SK-N-SH (cell line): Measurements from ENCODE around the gene PDE11A. TPM values are rescaled to one million over a fixed set of nuclear protein-coding genes. Genes with fewer than 3 reads are reported as not detected.

Experiments
- CTCF ChIA-PET: fragments of 300-600, 350-600 bp; formaldehyde crosslinking; extraction: SDS; loops from one replicate; lab custom pipeline; 2021; lab: Yijun Ruan, JAX
- POLR2A ChIA-PET: fragments of 350-600 bp; sonication (Branson Sonifier 250); formaldehyde crosslinking; extraction: SDS; loops from one replicate; lab custom pipeline; 2020; ENCODE audit warnings: antibody characterized with exemption, inconsistent platforms; lab: Yijun Ruan, JAX
- DNase-seq: peaks from one replicate; pipeline ENCODE4 v3.0.0; 2012
- H2AFZ ChIP-seq: fragments of 200-600 bp; sonication (generic); 2 replicates; pipeline ENCODE4 v1.8.1; 2016; ENCODE audit warnings: antibody characterized with exemption, mild to moderate bottlenecking, low read depth
- H3F3A ChIP-seq: fragments of 200-600 bp; sonication (generic); replicated peaks from 2 replicates; pipeline ENCODE3; 2016; ENCODE audit warnings: antibody characterized with exemption, mild to moderate bottlenecking; ENCODE audit not compliant: insufficient read depth
- H3K27ac ChIP-seq, 2 experiments: fragments of 200-500 bp in 1 of 2; fragments of 200-600 bp in 1 of 2; sonication (Bioruptor generic) in 1 of 2; sonication (generic), shearing (Covaris generic) in 1 of 2; 2 replicates each; pipeline versions ENCODE4 v1.5.1 to v1.6.1; 2014 to 2016; ENCODE audit warnings: low read depth in 2 of 2, inconsistent platforms in 1 of 2, low read length in 1 of 2, mild to moderate bottlenecking in 1 of 2, mixed read lengths in 1 of 2
- H3K27me3 ChIP-seq: fragments of 200-600 bp; sonication (generic), shearing (Covaris generic); 2 replicates; pipeline ENCODE4 v1.6.1; 2016; ENCODE audit warnings: mixed run types; ENCODE audit not compliant: insufficient read depth
- H3K36me3 ChIP-seq, 2 experiments: fragments of 200-500 bp in 1 of 2; fragments of 200-600 bp in 1 of 2; sonication (Bioruptor generic) in 1 of 2; sonication (generic) in 1 of 2; replicated peaks in 1 of 2; 2 replicates each; pipeline versions ENCODE3 to v1.5.1; 2014 to 2016; ENCODE audit warnings: low read length in 1 of 2, mild to moderate bottlenecking in 1 of 2; ENCODE audit not compliant: insufficient read depth in 2 of 2, control insufficient read depth in 1 of 2
- H3K4me1 ChIP-seq, 2 experiments: fragments of 200-500 bp in 1 of 2; fragments of 200-600 bp in 1 of 2; sonication (Bioruptor generic) in 1 of 2; sonication (generic), shearing (Covaris generic) in 1 of 2; 2 replicates each; pipeline versions ENCODE4 v1.5.1 to v1.6.1; 2014 to 2016; ENCODE audit warnings: low read depth in 1 of 2, low read length in 1 of 2, mixed run types in 1 of 2; ENCODE audit not compliant: insufficient read depth in 2 of 2, control insufficient read depth in 1 of 2
- H3K4me2 ChIP-seq: fragments of 200-600 bp; sonication (generic), shearing (Covaris generic); 2 replicates; pipeline ENCODE4 v1.6.1; 2017; ENCODE audit warnings: mixed run types
- H3K4me3 ChIP-seq, 2 experiments: fragments of 200-500 bp in 1 of 2; fragments of 200-600 bp in 1 of 2; sonication (Bioruptor generic) in 1 of 2; sonication (generic), shearing (Covaris generic) in 1 of 2; 2 replicates each; pipeline versions ENCODE4 v1.5.1 to v1.8.1; 2014 to 2016; ENCODE audit warnings: low read depth in 2 of 2, inconsistent platforms in 1 of 2, low read length in 1 of 2, mild to moderate bottlenecking in 1 of 2, mixed read lengths in 1 of 2, moderate library complexity in 1 of 2
- H3K79me2 ChIP-seq: fragments of 200-600 bp; sonication (generic); 2 replicates; pipeline ENCODE4 v1.8.1; 2017; ENCODE audit warnings: mild to moderate bottlenecking; ENCODE audit not compliant: insufficient read depth
- H3K9ac ChIP-seq: fragments of 200-600 bp; sonication (generic); 2 replicates; pipeline ENCODE4 v1.6.1; 2017; ENCODE audit warnings: mixed run types
- H3K9me2 ChIP-seq: fragments of 200-600 bp; sonication (generic); 2 replicates; pipeline ENCODE4 v1.6.1; 2017; ENCODE audit warnings: mixed run types
- H3K9me3 ChIP-seq: fragments of 200-600 bp; sonication (generic); 2 replicates; pipeline ENCODE4 v1.6.1; 2017; ENCODE audit warnings: mixed run types, mild to moderate bottlenecking, moderate library complexity
- H4K20me1 ChIP-seq: fragments of 200-600 bp; sonication (generic); 2 replicates; pipeline ENCODE4 v1.6.1; 2017; ENCODE audit warnings: mild to moderate bottlenecking, mixed run types; ENCODE audit not compliant: insufficient read depth
- ELF1 ChIP-seq: IDR thresholded peaks from 2 replicates; pipeline ENCODE4 v1.4.0; 2012
- EZH2phosphoT487 ChIP-seq: fragments of 200-600 bp; sonication (generic); IDR thresholded peaks from 2 replicates; pipeline ENCODE4 v1.6.1; 2017; ENCODE audit warnings: low read depth, mixed run types, mild to moderate bottlenecking, antibody characterized with exemption, moderate library complexity, borderline replicate concordance
- FOSL2 ChIP-seq: IDR thresholded peaks from 2 replicates; pipeline ENCODE4 v1.4.0; 2012; ENCODE audit warnings: low read depth, mild to moderate bottlenecking, moderate library complexity, borderline replicate concordance
- FOXJ3 ChIP-seq: sonication (generic); formaldehyde crosslinking; IDR thresholded peaks from 2 replicates; pipeline ENCODE4 v1.5.1; 2020; ENCODE audit warnings: mild to moderate bottlenecking, missing genetic modification reagents
- FOXM1 ChIP-seq: IDR thresholded peaks from 2 replicates; pipeline ENCODE4 v1.4.0; 2012; ENCODE audit warnings: low read depth, mild to moderate bottlenecking
- IRF3 ChIP-seq: fragments of 150-350 bp; IDR thresholded peaks from 2 replicates; pipeline ENCODE4 v1.6.1; 2016; ENCODE audit warnings: mild to moderate bottlenecking, low read depth, low read length
- JUND ChIP-seq: IDR thresholded peaks from 2 replicates; pipeline ENCODE4 v1.4.0; 2012
- MEF2A ChIP-seq: IDR thresholded peaks from 2 replicates; pipeline ENCODE4 v1.4.0; 2012; ENCODE audit warnings: low read depth, borderline replicate concordance
- MXI1 ChIP-seq: IDR thresholded peaks from 2 replicates; pipeline ENCODE4 v1.6.1; 2012; ENCODE audit warnings: mild to moderate bottlenecking, low read depth, low read length, improper control_type of control experiment
- NFIC ChIP-seq: IDR thresholded peaks from 2 replicates; pipeline ENCODE4 v1.4.0; 2012; ENCODE audit warnings: borderline replicate concordance
- PBX3 ChIP-seq: IDR thresholded peaks from 2 replicates; pipeline ENCODE4; 2012
- POLR2AphosphoS5 ChIP-seq: IDR thresholded peaks from 2 replicates; pipeline ENCODE4 v1.6.1; 2012; ENCODE audit warnings: low read depth, low read length
- RCOR1 ChIP-seq: fragments of 150-350 bp; IDR thresholded peaks from 2 replicates; pipeline ENCODE4 v1.6.1; 2017; ENCODE audit warnings: antibody characterized with exemption, low read length
- TAF1 ChIP-seq: IDR thresholded peaks from 2 replicates; pipeline ENCODE4 v1.6.1; 2012; ENCODE audit warnings: low read depth, mild to moderate bottlenecking, low read length, moderate library complexity, borderline replicate concordance
- TCF12 ChIP-seq: IDR thresholded peaks from 2 replicates; pipeline ENCODE4 v1.4.0; 2012
- WGBS: methylation state at CpG from one replicate; pipeline ENCODE4 v1.1.6; 2017; ENCODE audit warnings: low lambda C conversion rate; 5-methylcytosine and 5-hydroxymethylcytosine counted together
- polyA plus RNA-seq, 3 experiments: library from polyadenylated mRNA; depleted of rRNA; stranded (reverse); fragments of >200 nt; gene quantifications; 2 replicates each; pipeline ENCODE4 v1.2.3, GENCODE V29; 2012
- TF ChIP-seq, protein P1 (sequence below): IDR thresholded peaks from 2 replicates; pipeline ENCODE4 v1.6.1; 2012; ENCODE audit warnings: mild to moderate bottlenecking, low read depth, low read length, moderate library complexity
- TF ChIP-seq, protein P2 (sequence below): fragments of 200-600 bp; sonication (generic); IDR thresholded peaks from 2 replicates; pipeline ENCODE4 v1.6.1; 2017; ENCODE audit warnings: antibody characterized with exemption, mild to moderate bottlenecking, moderate library complexity

PDE11A gene
- polyA plus RNA-seq, 1 of the 3 experiments (the other 2 are of a cell fraction): 0.10 TPM

- TF ChIP-seq NFIC (no peak), ELF1 (no peak), RCOR1 (no peak), MEF2A (no peak), EZH2phosphoT487 (no peak), TAF1 (no peak)
- TF ChIP-seq, protein P1, sequence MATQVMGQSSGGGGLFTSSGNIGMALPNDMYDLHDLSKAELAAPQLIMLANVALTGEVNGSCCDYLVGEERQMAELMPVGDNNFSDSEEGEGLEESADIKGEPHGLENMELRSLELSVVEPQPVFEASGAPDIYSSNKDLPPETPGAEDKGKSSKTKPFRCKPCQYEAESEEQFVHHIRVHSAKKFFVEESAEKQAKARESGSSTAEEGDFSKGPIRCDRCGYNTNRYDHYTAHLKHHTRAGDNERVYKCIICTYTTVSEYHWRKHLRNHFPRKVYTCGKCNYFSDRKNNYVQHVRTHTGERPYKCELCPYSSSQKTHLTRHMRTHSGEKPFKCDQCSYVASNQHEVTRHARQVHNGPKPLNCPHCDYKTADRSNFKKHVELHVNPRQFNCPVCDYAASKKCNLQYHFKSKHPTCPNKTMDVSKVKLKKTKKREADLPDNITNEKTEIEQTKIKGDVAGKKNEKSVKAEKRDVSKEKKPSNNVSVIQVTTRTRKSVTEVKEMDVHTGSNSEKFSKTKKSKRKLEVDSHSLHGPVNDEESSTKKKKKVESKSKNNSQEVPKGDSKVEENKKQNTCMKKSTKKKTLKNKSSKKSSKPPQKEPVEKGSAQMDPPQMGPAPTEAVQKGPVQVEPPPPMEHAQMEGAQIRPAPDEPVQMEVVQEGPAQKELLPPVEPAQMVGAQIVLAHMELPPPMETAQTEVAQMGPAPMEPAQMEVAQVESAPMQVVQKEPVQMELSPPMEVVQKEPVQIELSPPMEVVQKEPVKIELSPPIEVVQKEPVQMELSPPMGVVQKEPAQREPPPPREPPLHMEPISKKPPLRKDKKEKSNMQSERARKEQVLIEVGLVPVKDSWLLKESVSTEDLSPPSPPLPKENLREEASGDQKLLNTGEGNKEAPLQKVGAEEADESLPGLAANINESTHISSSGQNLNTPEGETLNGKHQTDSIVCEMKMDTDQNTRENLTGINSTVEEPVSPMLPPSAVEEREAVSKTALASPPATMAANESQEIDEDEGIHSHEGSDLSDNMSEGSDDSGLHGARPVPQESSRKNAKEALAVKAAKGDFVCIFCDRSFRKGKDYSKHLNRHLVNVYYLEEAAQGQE: no peak
- TF ChIP-seq, protein P2, sequence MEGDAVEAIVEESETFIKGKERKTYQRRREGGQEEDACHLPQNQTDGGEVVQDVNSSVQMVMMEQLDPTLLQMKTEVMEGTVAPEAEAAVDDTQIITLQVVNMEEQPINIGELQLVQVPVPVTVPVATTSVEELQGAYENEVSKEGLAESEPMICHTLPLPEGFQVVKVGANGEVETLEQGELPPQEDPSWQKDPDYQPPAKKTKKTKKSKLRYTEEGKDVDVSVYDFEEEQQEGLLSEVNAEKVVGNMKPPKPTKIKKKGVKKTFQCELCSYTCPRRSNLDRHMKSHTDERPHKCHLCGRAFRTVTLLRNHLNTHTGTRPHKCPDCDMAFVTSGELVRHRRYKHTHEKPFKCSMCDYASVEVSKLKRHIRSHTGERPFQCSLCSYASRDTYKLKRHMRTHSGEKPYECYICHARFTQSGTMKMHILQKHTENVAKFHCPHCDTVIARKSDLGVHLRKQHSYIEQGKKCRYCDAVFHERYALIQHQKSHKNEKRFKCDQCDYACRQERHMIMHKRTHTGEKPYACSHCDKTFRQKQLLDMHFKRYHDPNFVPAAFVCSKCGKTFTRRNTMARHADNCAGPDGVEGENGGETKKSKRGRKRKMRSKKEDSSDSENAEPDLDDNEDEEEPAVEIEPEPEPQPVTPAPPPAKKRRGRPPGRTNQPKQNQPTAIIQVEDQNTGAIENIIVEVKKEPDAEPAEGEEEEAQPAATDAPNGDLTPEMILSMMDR: no peak
- H2AFZ ChIP-seq: no peak overlapping the region
- H3K4me2 ChIP-seq: no peak overlapping the region
- H3K4me3 ChIP-seq: no peak overlapping the region
- H3K27me3 ChIP-seq: no peaks in the 10 kb centered on the region
- H3K27ac ChIP-seq: no peak overlapping the region
- no peaks in the 10 kb centered on the region for H4K20me1 ChIP-seq
- H3K9ac ChIP-seq: no peak overlapping the region
- H3K9me2 ChIP-seq: no peaks in the 10 kb centered on the region
- H3K36me3 ChIP-seq: no peaks in the 10 kb centered on the region
- no peak for DNase-seq
- no peaks in the 10 kb centered on the region for H3K4me1 ChIP-seq
- H3K79me2 ChIP-seq: no peaks in the 10 kb centered on the region
- ChIA-PET CTCF (interaction anchor here (1.0 to 1.3 kb wide), 3 partner anchors 10 to 12 kb away, joined by 3 to 4 read pairs (median 3); no protein-coding TSS in a partner anchor), POLR2A (no interaction called here)
- H3F3A ChIP-seq: no peaks in the 10 kb centered on the region
- no peaks in the 10 kb centered on the region for H3K9me3 ChIP-seq
Measured at GRCh38 chr2:177972123-177972522, 100.5 kb downstream of the PDE11A start.

DNA sequence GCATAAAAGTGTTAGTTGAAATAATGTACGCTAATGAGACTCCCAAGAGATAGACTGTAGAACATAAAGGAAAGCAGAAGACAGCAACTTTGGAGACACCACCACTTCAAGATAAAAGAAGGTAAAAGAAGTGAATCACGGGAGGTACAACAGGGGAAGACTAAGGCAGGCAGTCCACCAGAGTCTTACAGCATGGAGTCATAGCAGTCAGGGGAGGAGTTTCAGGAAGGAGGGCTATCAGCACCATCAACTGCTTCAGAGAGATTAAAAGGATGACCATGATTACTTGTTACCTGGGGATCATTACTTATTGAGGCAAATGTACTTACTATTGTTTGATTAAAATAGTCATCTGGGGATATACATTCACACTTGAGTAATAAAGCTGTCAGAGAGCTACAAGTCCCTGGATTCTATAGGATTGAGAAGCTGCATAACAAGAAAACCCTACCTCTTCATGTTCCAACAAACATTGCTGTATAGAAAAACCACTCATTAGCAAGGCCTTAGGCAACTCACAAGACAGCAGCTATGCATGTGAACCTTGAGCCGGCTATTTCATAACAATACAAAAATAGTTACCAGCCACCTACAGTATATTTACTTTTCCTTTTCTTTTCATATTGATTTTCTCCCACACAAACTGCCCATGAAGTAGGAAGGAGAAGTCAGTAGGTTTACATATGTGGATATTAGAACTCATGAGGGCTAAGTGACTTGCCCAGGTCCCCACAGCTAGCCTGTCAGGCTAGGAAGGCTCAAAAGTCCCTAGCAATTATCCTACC is 101.7 kb downstream of the PDE11A start:
- Histone ChIP-seq H3K9ac (no peak overlapping the region), H3K4me1 (no peaks in the 10 kb centered on the region), H3F3A (no peaks in the 10 kb centered on the region), H3K27ac (no peak overlapping the region), H3K27me3 (no peaks in the 10 kb centered on the region), H3K4me3 (no peak overlapping the region), H3K36me3 (no peaks in the 10 kb centered on the region), H3K79me2 (no peaks in the 10 kb centered on the region), H4K20me1 (no peaks in the 10 kb centered on the region), H3K9me3 (no peaks in the 10 kb centered on the region), H3K4me2 (no peak overlapping the region), H3K9me2 (no peaks in the 10 kb centered on the region), H2AFZ (no peak overlapping the region)
- POLR2A ChIA-PET: no interaction called here
- 58% methylated on average over 3 of the region's 3 CpGs for WGBS
- CTCF ChIA-PET: interaction anchor here (0.9 to 1.3 kb wide), 2 partner anchors 11 to 13 kb away, joined by 3 to 4 read pairs; no protein-coding TSS in a partner anchor
- no peak for DNase-seq
- TF ChIP-seq NFIC (no peak), TAF1 (no peak), RCOR1 (no peak), POLR2AphosphoS5 (no peak), IRF3 (no peak), FOXM1 (no peak), TCF12 (no peak), PBX3 (no peak), JUND (no peak), FOSL2 (no peak), FOXJ3 (CRISPR knock-in tag) (no peak), MXI1 (no peak)
- TF ChIP-seq, protein P2: no peak
